Naive thymus-derived CD8-positive, alpha-beta T cell (primary cell): Measurements from ENCODE around the gene KRTAP10-2. TPM values are rescaled to one million over a fixed set of nuclear protein-coding genes. Genes with fewer than 3 reads are reported as not detected.
A peak's percentile ranks its signal among the peaks of the same experiment; 100 is the strongest.
"Not testable (repeated sequence)": the region's sequence is repeated elsewhere in the genome, so short reads cannot be mapped to it uniquely, and the experiment has no call there.

Experiments used
- ATAC-seq, 2 donors: fragments of 150-1000 bp; cut with Tn5 transposase in 1 of 2; sonication (Bioruptor Pico), chemical (Tn5 transposase) in 1 of 2; 1 replicate in 1 of 2; 2 replicates in 1 of 2; pipeline ENCODE4 v1.10.0; 2021; ENCODE audit warnings: mild to moderate bottlenecking in 2 of 2, moderate library complexity in 2 of 2
- POLR2A ChIA-PET: fragments of 350-600 bp; sonication (Branson Sonifier 250); formaldehyde crosslinking; loops from one replicate; lab custom pipeline; 2021; ENCODE audit warnings: antibody characterized with exemption; lab: Charles Lee
- DNase-seq, 10 donors: peaks; one replicate each; pipeline versions ENCODE4 v3.0.0 to v3.0.0-alpha.2; 2020 to 2022
- H3K27ac Mint-ChIP-seq, 10 donors: one replicate each; pipeline ENCODE4 v1.8.0; 2020 to 2022; ENCODE audit warnings: mild to moderate bottlenecking in 10 of 10, mixed read lengths in 10 of 10, moderate library complexity in 4 of 10, inconsistent platforms in 1 of 10
- H3K27me3 Mint-ChIP-seq, 5 donors: one replicate each; pipeline ENCODE4 v1.8.0; 2021 to 2022; ENCODE audit warnings: mixed read lengths in 5 of 5
- H3K36me3 Mint-ChIP-seq, 3 donors: one replicate each; pipeline ENCODE4 v1.8.0; 2020 to 2022; ENCODE audit warnings: mixed read lengths in 3 of 3, mild to moderate bottlenecking in 2 of 3, inconsistent platforms in 1 of 3
- H3K4me1 Mint-ChIP-seq, 4 donors: one replicate each; pipeline ENCODE4 v1.8.0; 2021 to 2022; ENCODE audit warnings: mixed read lengths in 4 of 4
- H3K4me3 Mint-ChIP-seq, 10 donors: one replicate each; pipeline ENCODE4 v1.8.0; 2020 to 2022; ENCODE audit warnings: mild to moderate bottlenecking in 10 of 10, mixed read lengths in 10 of 10, moderate library complexity in 6 of 10, inconsistent platforms in 1 of 10
- H3K9me3 Mint-ChIP-seq, 9 donors: one replicate each; pipeline ENCODE4 v1.8.0; 2020 to 2022; ENCODE audit warnings: mixed read lengths in 9 of 9, mild to moderate bottlenecking in 3 of 9, inconsistent platforms in 1 of 9, moderate library complexity in 1 of 9
- polyA plus RNA-seq, 3 donors: library from polyadenylated mRNA; unstranded; fragments of 300-500 nt; fragmentation: Illumina TruSeq; gene quantifications; one replicate each; pipeline ENCODE4 v1.2.3, GENCODE V29; 2021
- total RNA-seq, 8 experiments: library from RNA in 2 of 8; stranded (reverse) in 2 of 8; gene quantifications; one replicate each; pipeline ENCODE4 v1.2.3 and lab custom pipeline; 2021 to 2026

The KRTAP10-2 gene
- total and polyA plus RNA-seq, 5 experiments from 2014 or later, result not detected

- H3K27ac Mint-ChIP-seq, result peak overlapping the region in 5 of 10 donors; percentile 29 to 84 (median 80)
Measured at GRCh38 chr21:44503006-44503889, 48.1 kb downstream of the KRTAP10-2 start.

DNA sequence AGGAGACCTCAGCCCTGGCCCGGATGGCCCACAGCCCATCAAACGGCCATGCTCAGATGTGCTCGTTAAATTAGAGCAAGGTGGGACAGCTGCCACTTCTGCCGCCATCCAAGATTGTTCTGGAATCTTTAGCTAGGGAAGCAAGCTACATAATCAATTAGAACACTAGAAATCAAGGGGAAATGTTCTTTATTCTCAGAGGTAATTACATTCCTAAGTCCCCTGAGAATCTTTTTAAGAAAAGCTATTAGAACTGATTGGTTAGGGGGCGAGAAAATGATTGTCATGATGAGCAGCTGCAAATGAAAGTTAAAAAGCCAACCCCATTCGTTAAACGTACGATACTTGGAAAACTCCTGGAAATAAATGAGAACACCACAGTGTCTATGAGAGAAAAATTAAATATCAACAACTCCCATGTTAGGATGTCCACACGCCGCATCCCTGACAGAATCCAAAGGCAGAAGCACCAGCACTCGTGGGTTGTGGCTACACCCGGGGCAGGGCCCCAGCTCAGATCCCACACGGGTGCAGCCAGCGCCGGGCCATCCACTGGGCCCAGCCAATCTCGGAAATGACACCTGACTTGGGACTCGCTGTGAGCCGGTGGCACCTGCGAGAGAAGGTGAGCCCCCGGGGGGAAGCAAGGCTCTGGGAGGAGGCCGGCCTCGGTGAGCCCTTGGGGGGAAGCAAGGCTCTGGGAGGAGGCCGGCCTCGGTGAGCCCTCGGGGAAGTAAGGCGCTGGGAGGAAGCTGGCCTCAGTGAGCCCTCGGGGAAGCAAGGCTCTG, 48.9 kb downstream of the KRTAP10-2 start:
- DNase-seq, result no peak
- no peaks in the 10 kb centered on the region for H3K9me3 Mint-ChIP-seq

More at GRCh38 chr21:44503006-44503889, 48.1 kb downstream of the KRTAP10-2 start:
- DNase-seq, H3K4me1 Mint-ChIP-seq, H3K27me3 Mint-ChIP-seq, ATAC-seq, H3K36me3 Mint-ChIP-seq, H3K9me3 Mint-ChIP-seq: not testable (repeated sequence)
- POLR2A ChIA-PET, result interaction anchor here (0.9 to 1.1 kb wide), 2 partner anchors 237 to 265 kb away, joined by 3 read pairs; no protein-coding TSS in a partner anchor
- H3K4me3 Mint-ChIP-seq, result peak overlapping the region in 3 of 10 donors; percentile 23 to 54 (median 54)

More for the DNA sequence above, 48.9 kb downstream of the KRTAP10-2 start:
- Mint-ChIP-seq H3K27me3 (peaks cover 0 to 3% (median 0%) of the 10 kb centered on the region in 5 donors), H3K4me3 (peak overlapping the region in 1 of 10 donors; percentile 30), H3K4me1 (peaks cover 2 to 8% (median 7%) of the 10 kb centered on the region in 4 donors), H3K36me3 (no peaks in the 10 kb centered on the region), H3K27ac (peak overlapping the region in 6 of 10 donors; percentile 37 to 78 (median 66))
- no peak for ATAC-seq
- POLR2A ChIA-PET, result interaction anchor here (0.9 to 1.4 kb wide), 2 partner anchors 266 to 300 kb away, joined by 3 read pairs; no protein-coding TSS in a partner anchor

Other genes with a start within 250 kb of the KRTAP10-2 start
- gene CFAP410, start 212.1 kb downstream of the KRTAP10-2 start, total RNA-seq, result 10 to 100 TPM; 59.0 to 60.2 TPM
- 10 to 100 TPM; 23.2 to 40.6 (median 29.1) TPM for gene CFAP410, start 212.1 kb downstream of the KRTAP10-2 start, polyA plus RNA-seq
- gene TRPM2, start 197.9 kb downstream of the KRTAP10-2 start, total RNA-seq, result under 1 TPM; 0.31 to 0.58 TPM
- gene TRPM2, start 197.9 kb downstream of the KRTAP10-2 start, polyA plus RNA-seq, result 1 to 10 TPM in 1 of 3 donors, under 1 TPM in 2; 0.20 to 1.2 (median 0.37) TPM
- under 1 TPM; 0.88 to 0.91 TPM for gene LRRC3, start 96.0 kb downstream of the KRTAP10-2 start, total RNA-seq
- gene LRRC3, start 96.0 kb downstream of the KRTAP10-2 start, polyA plus RNA-seq, result under 1 TPM; 0.06 to 0.32 (median 0.08) TPM
- gene KRTAP10-1, start 11.3 kb downstream of the KRTAP10-2 start, total RNA-seq, result not detected
- gene KRTAP10-1, start 11.3 kb downstream of the KRTAP10-2 start, polyA plus RNA-seq, result not detected
- not detected for gene KRTAP10-3, start 7.3 kb upstream of the KRTAP10-2 start, total RNA-seq
- not detected for gene KRTAP10-3, start 7.3 kb upstream of the KRTAP10-2 start, polyA plus RNA-seq
- not detected for gene KRTAP10-4, start 22.2 kb upstream of the KRTAP10-2 start, total RNA-seq
- gene KRTAP10-4, start 22.2 kb upstream of the KRTAP10-2 start, polyA plus RNA-seq, result not detected
- gene KRTAP10-5, start 29.1 kb upstream of the KRTAP10-2 start, total RNA-seq, result not detected
- gene KRTAP10-5, start 29.1 kb upstream of the KRTAP10-2 start, polyA plus RNA-seq, result not detected
- gene KRTAP10-6, start 41.0 kb upstream of the KRTAP10-2 start, total RNA-seq, result not detected
- gene KRTAP10-6, start 41.0 kb upstream of the KRTAP10-2 start, polyA plus RNA-seq, result not detected
- gene KRTAP10-7, start 49.1 kb upstream of the KRTAP10-2 start, total RNA-seq, result not detected
- gene KRTAP10-7, start 49.1 kb upstream of the KRTAP10-2 start, polyA plus RNA-seq, result not detected
- not detected for gene KRTAP10-8, start 60.6 kb upstream of the KRTAP10-2 start, total RNA-seq
- not detected for gene KRTAP10-8, start 60.6 kb upstream of the KRTAP10-2 start, polyA plus RNA-seq
- not detected for gene KRTAP10-9, start 75.6 kb upstream of the KRTAP10-2 start, total RNA-seq
- not detected for gene KRTAP10-9, start 75.6 kb upstream of the KRTAP10-2 start, polyA plus RNA-seq
- not detected for gene KRTAP10-10, start 85.9 kb upstream of the KRTAP10-2 start, total RNA-seq
- gene KRTAP10-10, start 85.9 kb upstream of the KRTAP10-2 start, polyA plus RNA-seq, result not detected
- not detected for gene KRTAP10-11, start 94.9 kb upstream of the KRTAP10-2 start, total RNA-seq
- gene KRTAP10-11, start 94.9 kb upstream of the KRTAP10-2 start, polyA plus RNA-seq, result not detected
- not detected for gene KRTAP12-4, start 103.2 kb upstream of the KRTAP10-2 start, total RNA-seq
- gene KRTAP12-4, start 103.2 kb upstream of the KRTAP10-2 start, polyA plus RNA-seq, result not detected
- not detected for gene KRTAP12-3, start 106.4 kb upstream of the KRTAP10-2 start, total RNA-seq
- not detected for gene KRTAP12-3, start 106.4 kb upstream of the KRTAP10-2 start, polyA plus RNA-seq
- not detected for gene KRTAP12-2, start 115.4 kb upstream of the KRTAP10-2 start, total RNA-seq
- not detected for gene KRTAP12-2, start 115.4 kb upstream of the KRTAP10-2 start, polyA plus RNA-seq
- gene KRTAP12-1, start 130.7 kb upstream of the KRTAP10-2 start, total RNA-seq, result not detected
- not detected for gene KRTAP12-1, start 130.7 kb upstream of the KRTAP10-2 start, polyA plus RNA-seq
- not detected for gene KRTAP10-12, start 145.7 kb upstream of the KRTAP10-2 start, total RNA-seq
- gene KRTAP10-12, start 145.7 kb upstream of the KRTAP10-2 start, polyA plus RNA-seq, result not detected
- gene TSPEAR, start 160.1 kb upstream of the KRTAP10-2 start, total RNA-seq, result not detected
- under 1 TPM in 1 of 3 donors, not detected in 2; 0.07 TPM for gene TSPEAR, start 160.1 kb upstream of the KRTAP10-2 start, polyA plus RNA-seq